ENCODE measurements around the gene QSOX2.

QSOX2 gene

DNA sequence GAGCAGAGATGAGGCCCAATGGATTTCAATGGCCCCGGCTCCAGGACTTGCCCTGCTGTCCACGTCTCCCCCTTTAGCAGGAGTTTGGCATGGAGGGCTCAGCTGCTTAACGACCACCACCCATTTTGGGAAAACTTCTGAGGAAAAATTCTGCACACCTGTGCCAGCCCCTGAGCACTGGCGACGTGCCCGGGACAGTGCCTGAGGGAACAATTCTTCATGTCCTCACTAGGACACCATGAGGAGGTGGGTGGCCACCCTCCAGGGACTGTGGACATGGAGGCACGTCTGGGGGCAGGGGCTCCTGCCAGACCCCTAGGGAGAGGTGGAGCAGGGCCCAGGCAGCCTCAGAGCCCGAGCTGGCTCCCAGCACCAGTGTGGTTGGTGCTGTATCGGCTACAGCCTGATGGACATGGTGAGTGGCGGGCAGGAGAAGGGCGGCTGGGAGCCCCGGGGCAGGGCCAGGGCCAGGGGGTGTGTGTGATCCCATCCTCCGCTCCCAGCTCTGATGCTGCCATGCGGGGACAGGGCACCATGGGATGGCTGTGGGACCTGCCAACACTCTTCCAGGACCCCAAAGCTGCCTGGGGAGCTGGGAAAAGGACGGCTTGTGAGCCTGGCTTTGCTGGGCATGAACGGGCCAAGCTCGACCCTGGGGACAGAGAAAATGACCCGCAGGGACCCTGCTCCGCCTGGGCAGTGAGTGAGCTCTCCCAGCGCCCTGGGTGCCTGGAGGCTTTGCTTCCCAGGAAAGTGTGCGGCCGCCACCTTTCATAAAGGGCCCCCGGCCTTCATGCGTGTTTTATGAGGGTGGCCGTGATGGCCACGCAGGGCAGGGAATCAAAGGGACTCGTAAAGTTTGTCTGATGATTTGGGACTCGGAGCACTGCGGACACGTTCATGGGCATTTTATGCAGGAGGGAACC is 3.6 kb upstream of the QSOX2 start:
- DNase-seq (ENCODE audit: extremely low spot score), result no peak
- CTCF ChIA-PET, result interaction anchor here (1.1 to 2.8 kb wide), 3 partner anchors 12 to 23 kb away, joined by 3 to 8 read pairs (median 6); no protein-coding TSS in a partner anchor
- TF ChIP-seq, protein P1, sequence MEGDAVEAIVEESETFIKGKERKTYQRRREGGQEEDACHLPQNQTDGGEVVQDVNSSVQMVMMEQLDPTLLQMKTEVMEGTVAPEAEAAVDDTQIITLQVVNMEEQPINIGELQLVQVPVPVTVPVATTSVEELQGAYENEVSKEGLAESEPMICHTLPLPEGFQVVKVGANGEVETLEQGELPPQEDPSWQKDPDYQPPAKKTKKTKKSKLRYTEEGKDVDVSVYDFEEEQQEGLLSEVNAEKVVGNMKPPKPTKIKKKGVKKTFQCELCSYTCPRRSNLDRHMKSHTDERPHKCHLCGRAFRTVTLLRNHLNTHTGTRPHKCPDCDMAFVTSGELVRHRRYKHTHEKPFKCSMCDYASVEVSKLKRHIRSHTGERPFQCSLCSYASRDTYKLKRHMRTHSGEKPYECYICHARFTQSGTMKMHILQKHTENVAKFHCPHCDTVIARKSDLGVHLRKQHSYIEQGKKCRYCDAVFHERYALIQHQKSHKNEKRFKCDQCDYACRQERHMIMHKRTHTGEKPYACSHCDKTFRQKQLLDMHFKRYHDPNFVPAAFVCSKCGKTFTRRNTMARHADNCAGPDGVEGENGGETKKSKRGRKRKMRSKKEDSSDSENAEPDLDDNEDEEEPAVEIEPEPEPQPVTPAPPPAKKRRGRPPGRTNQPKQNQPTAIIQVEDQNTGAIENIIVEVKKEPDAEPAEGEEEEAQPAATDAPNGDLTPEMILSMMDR (IDR thresholded peaks at IDR 0.05; ENCODE audit: control extremely low read depth, extremely low read depth, low read depth, missing control alignments), result no peak
- POLR2A ChIA-PET, result no interaction called here

DNA sequence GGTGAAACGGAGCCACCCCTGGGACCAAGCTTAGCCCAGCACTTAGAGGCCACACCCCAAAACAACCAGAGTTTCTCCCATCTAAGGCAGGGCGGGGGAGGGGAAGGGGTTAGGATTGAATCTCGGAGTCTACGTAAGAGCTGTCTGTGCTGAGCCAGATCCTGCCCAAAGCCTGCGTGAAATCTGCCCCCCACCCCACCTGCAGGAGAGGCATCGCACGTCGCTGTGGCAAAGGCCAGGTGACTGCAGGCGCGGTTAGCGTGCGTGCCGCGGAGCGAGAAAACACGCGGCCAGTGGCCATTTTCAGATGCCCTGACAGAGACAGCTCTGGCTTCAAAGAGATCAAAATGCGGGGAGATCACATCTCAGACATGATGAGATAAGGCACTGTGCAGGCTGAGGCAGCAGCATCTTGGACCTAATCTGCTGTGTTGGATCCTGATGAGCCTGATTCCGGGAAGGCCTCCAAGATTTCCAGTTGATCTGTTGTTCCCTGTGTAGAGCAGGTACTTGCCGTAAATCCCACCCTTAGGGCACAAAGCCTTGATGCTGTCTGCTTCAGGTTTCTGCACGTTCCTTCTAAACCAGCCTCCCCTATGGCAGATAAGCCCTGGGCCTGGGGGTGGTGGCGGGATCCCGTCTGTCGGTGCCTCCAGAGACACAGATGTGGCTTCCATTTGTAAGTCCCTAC is 2.5 kb upstream of the QSOX2 start:
- no peak for DNase-seq (ENCODE audit: extremely low spot score)
- POLR2A ChIA-PET, result no interaction called here
- TF ChIP-seq, protein P1 (IDR thresholded peaks at IDR 0.05; ENCODE audit: control extremely low read depth, extremely low read depth, low read depth, missing control alignments), result no peak
- CTCF ChIA-PET, result interaction anchor here (2.8 kb wide), 1 partner anchor 22 kb away, joined by 8 read pairs; no protein-coding TSS in a partner anchor

DNA sequence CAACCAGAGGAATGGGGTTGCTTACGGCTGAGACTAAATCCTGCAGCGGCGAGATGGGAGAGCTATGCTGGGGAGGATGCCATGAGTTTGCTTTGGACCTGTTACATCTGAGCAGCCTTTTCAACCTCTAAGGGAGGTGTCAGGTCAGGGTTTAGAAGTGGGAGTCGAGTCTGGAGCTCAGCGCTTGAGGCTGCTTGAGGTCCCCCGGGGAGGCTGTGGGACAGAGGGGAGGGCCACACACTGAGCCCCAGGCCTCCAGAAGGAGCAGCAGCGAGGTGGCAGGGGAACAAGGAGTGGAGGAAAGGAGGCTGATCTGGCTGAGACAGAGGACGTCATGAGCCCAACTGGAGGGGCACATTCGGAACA is 1.9 kb upstream of the QSOX2 start:
- ChIA-PET CTCF (interaction anchor here (2.8 kb wide), 1 partner anchor 21 kb away, joined by 8 read pairs; no protein-coding TSS in a partner anchor), POLR2A (no interaction called here)
- TF ChIP-seq, protein P1 (IDR thresholded peaks at IDR 0.05; ENCODE audit: control extremely low read depth, extremely low read depth, low read depth, missing control alignments), result no peak

DNA sequence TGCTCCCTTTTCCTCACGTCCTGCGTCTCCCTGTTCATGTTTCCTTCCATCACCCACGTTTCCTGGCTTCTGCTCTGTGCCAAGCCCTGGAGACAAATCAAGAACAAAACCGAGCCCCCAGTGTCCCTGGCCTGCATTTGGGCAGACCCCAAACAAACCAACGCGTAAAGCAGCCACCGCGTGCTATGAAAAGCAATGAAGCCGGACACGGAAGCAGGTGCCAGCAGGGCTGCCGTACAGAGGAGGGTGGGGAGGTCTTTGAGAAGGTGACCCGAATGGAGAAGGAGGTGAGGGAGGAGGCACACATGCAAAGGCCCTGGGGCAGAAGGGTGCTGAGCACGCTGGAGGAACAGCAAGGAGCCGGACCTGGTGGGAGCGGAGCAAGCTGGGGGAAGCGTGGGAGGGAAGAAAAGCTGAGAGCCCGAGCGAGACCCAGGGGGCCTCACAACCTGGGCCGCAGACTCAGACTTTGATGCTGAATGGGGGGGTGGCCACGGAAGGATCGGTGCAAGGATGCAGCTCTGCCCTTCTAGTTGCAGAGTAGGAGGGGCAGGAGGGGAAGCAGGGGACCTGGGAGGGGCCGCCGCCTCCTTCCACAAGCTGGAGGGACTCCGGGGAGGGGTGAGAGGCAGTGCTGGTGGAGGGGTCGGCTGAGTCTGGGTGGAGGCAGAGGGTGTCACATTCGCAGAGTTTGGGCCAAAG is 1.4 kb upstream of the QSOX2 start:
- POLR2A ChIA-PET, result no interaction called here
- TF ChIP-seq, protein P1 (IDR thresholded peaks at IDR 0.05; ENCODE audit: control extremely low read depth, extremely low read depth, low read depth, missing control alignments), result no peak
- DNase-seq (ENCODE audit: extremely low spot score), result no peak
- CTCF ChIA-PET, result interaction anchor here (2.8 kb wide), 1 partner anchor 20 kb away, joined by 8 read pairs; no protein-coding TSS in a partner anchor

More for the DNA sequence above, 1.9 kb upstream of the QSOX2 start:
- DNase-seq (ENCODE audit: extremely low spot score), result no peak

DNA sequence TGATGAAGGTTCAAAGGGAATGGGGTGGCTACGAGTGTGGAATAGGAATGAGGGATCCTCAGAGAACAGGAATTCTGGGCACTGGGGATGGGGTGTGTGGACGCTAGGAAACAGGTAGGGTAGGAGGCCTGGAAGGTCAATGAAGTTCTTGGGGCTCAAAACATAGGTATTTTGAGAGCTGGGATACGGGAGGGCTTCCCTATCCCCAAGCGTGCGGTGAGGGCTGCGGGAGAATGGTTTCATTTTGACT is 718 bp downstream of the QSOX2 start:
- TF ChIP-seq, protein P1 (IDR thresholded peaks at IDR 0.05; ENCODE audit: control extremely low read depth, extremely low read depth, low read depth, missing control alignments), result no peak
- CTCF ChIA-PET, result no interaction called here
- no peak for DNase-seq (ENCODE audit: extremely low spot score)
- POLR2A ChIA-PET, result no interaction called here

Measured in GM10248 (cell line).